ENCODE data around the gene FAM184B. TPM values are rescaled to one million over a fixed set of nuclear protein-coding genes. Genes with fewer than 3 reads are reported as not detected.
A peak's percentile ranks its signal among the peaks of the same experiment; 100 is the strongest.
"Not testable (repeated sequence)": the region's sequence is repeated elsewhere in the genome, so short reads cannot be mapped to it uniquely, and the experiment has no call there.

FAM184B gene
- total RNA-seq, 1 donor from 2014 or later, result not detected

GRCh38 chr4:17690898-17691297 is 90.5 kb downstream of the FAM184B start:
- Mint-ChIP-seq H3K27me3 (ENCODE audit: unreplicated experiment) (no peaks in the 10 kb centered on the region), H3K9me3 (ENCODE audit: unreplicated experiment) (no peaks in the 10 kb centered on the region), H3K4me1 (ENCODE audit: unreplicated experiment) (no peaks in the 10 kb centered on the region), H3K4me3 (ENCODE audit: unreplicated experiment) (no peak overlapping the region), H3K27ac (ENCODE audit: unreplicated experiment) (no peak overlapping the region), H3K36me3 (ENCODE audit: unreplicated experiment) (no peaks in the 10 kb centered on the region)
- no peak for TF ChIP-seq CTCF (IDR thresholded peaks at IDR 0.05)
- DNase-seq (ENCODE audit: extremely low spot score, unreplicated experiment), result no peak

GRCh38 chr4:17690135-17690534 is 91.3 kb downstream of the FAM184B start:
- no peak for TF ChIP-seq CTCF (IDR thresholded peaks at IDR 0.05)
- Mint-ChIP-seq H3K4me3 (ENCODE audit: unreplicated experiment) (no peak overlapping the region), H3K9me3 (ENCODE audit: unreplicated experiment) (no peaks in the 10 kb centered on the region), H3K36me3 (ENCODE audit: unreplicated experiment) (no peaks in the 10 kb centered on the region), H3K4me1 (ENCODE audit: unreplicated experiment) (no peaks in the 10 kb centered on the region), H3K27ac (ENCODE audit: unreplicated experiment) (no peak overlapping the region), H3K27me3 (ENCODE audit: unreplicated experiment) (no peaks in the 10 kb centered on the region)
- peak; percentile 51 for DNase-seq (ENCODE audit: extremely low spot score, unreplicated experiment)

GRCh38 chr4:17688011-17688441 is 93.4 kb downstream of the FAM184B start:
- Mint-ChIP-seq H3K27me3 (ENCODE audit: unreplicated experiment) (no peaks in the 10 kb centered on the region), H3K4me1 (ENCODE audit: unreplicated experiment) (no peaks in the 10 kb centered on the region), H3K9me3 (ENCODE audit: unreplicated experiment) (no peaks in the 10 kb centered on the region), H3K27ac (ENCODE audit: unreplicated experiment) (no peak overlapping the region), H3K36me3 (ENCODE audit: unreplicated experiment) (no peaks in the 10 kb centered on the region), H3K4me3 (ENCODE audit: unreplicated experiment) (no peak overlapping the region)
- DNase-seq (ENCODE audit: extremely low spot score, unreplicated experiment), result no peak
- no peak for TF ChIP-seq CTCF (IDR thresholded peaks at IDR 0.05)

- peak; percentile 54 for DNase-seq (ENCODE audit: extremely low spot score, unreplicated experiment)
- Mint-ChIP-seq H3K4me3 (ENCODE audit: unreplicated experiment) (no peak overlapping the region), H3K27ac (ENCODE audit: unreplicated experiment) (no peak overlapping the region), H3K4me1 (ENCODE audit: unreplicated experiment) (no peaks in the 10 kb centered on the region), H3K27me3 (ENCODE audit: unreplicated experiment) (no peaks in the 10 kb centered on the region), H3K9me3 (ENCODE audit: unreplicated experiment) (no peaks in the 10 kb centered on the region), H3K36me3 (ENCODE audit: unreplicated experiment) (no peaks in the 10 kb centered on the region)
- TF ChIP-seq CTCF (IDR thresholded peaks at IDR 0.05), result no peak
These were observed 94.1 kb downstream of the FAM184B start for GRCh38 chr4:17687237-17687857.

- H3K36me3 Mint-ChIP-seq (ENCODE audit: unreplicated experiment); DNase-seq (ENCODE audit: extremely low spot score, unreplicated experiment); H3K9me3 Mint-ChIP-seq (ENCODE audit: unreplicated experiment); H3K27me3 Mint-ChIP-seq (ENCODE audit: unreplicated experiment); H3K4me1 Mint-ChIP-seq (ENCODE audit: unreplicated experiment); H3K4me3 Mint-ChIP-seq (ENCODE audit: unreplicated experiment); H3K27ac Mint-ChIP-seq (ENCODE audit: unreplicated experiment): not testable (repeated sequence)
These were observed 96.8 kb downstream of the FAM184B start for GRCh38 chr4:17684648-17685047.

- Mint-ChIP-seq H3K36me3 (ENCODE audit: unreplicated experiment) (no peaks in the 10 kb centered on the region), H3K9me3 (ENCODE audit: unreplicated experiment) (peaks cover 15% of the 10 kb centered on the region), H3K27ac (ENCODE audit: unreplicated experiment) (no peak overlapping the region), H3K27me3 (ENCODE audit: unreplicated experiment) (peaks cover 3% of the 10 kb centered on the region), H3K4me3 (ENCODE audit: unreplicated experiment) (no peak overlapping the region), H3K4me1 (ENCODE audit: unreplicated experiment) (no peaks in the 10 kb centered on the region)
- TF ChIP-seq CTCF (IDR thresholded peaks at IDR 0.05), result no peak
- no peak for DNase-seq (ENCODE audit: extremely low spot score, unreplicated experiment)
These were observed 99.2 kb downstream of the FAM184B start for GRCh38 chr4:17682222-17682566.

Measured in osteocyte (in vitro differentiated cells).